GM10266 (cell line): ENCODE results near the gene EXOC1L.

Experiments used
- DNase-seq: peaks from one replicate; pipeline ENCODE4 v3.0.0; 2012; ENCODE audit errors: extremely low spot score
- TF ChIP-seq, protein P1 (sequence below): IDR thresholded peaks from 2 replicates; pipeline ENCODE4 v1.5.1; 2012; ENCODE audit warnings: mild to moderate bottlenecking, low read depth; ENCODE audit not compliant: control insufficient read depth, insufficient read depth; ENCODE audit errors: missing control alignments

The EXOC1L gene

DNA sequence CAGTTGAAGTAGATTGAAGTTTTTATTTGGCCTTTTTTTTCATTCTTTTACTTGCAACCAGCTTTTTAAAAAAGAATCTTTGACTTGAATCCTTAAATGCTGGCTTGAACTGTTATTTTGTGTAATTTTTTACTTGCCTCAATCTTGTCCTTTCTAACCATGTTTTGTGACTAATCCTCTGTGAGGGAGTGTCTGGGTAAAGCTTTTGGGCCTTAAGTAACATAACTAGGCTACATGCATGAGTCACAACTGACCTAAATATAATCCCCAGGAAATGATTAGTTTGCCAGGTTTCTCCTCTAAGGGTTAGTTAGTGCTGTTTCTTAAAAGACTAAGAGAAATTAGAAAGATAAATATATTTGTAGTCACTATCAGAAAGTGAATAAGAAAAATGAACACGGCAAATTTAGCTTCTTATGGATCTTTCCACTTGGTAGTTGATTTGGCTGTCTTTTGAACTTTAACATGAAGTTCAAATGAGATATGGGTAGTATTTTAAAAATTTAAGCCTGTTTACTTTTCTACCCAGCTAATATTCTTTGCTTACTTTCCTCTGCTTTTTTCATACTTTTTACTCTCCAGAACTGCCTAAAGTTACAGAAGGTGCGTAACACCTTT lies 46.8 kb downstream of the EXOC1L start:
- DNase-seq: peak; percentile 18
- TF ChIP-seq, protein P1, sequence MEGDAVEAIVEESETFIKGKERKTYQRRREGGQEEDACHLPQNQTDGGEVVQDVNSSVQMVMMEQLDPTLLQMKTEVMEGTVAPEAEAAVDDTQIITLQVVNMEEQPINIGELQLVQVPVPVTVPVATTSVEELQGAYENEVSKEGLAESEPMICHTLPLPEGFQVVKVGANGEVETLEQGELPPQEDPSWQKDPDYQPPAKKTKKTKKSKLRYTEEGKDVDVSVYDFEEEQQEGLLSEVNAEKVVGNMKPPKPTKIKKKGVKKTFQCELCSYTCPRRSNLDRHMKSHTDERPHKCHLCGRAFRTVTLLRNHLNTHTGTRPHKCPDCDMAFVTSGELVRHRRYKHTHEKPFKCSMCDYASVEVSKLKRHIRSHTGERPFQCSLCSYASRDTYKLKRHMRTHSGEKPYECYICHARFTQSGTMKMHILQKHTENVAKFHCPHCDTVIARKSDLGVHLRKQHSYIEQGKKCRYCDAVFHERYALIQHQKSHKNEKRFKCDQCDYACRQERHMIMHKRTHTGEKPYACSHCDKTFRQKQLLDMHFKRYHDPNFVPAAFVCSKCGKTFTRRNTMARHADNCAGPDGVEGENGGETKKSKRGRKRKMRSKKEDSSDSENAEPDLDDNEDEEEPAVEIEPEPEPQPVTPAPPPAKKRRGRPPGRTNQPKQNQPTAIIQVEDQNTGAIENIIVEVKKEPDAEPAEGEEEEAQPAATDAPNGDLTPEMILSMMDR: no peak

DNA sequence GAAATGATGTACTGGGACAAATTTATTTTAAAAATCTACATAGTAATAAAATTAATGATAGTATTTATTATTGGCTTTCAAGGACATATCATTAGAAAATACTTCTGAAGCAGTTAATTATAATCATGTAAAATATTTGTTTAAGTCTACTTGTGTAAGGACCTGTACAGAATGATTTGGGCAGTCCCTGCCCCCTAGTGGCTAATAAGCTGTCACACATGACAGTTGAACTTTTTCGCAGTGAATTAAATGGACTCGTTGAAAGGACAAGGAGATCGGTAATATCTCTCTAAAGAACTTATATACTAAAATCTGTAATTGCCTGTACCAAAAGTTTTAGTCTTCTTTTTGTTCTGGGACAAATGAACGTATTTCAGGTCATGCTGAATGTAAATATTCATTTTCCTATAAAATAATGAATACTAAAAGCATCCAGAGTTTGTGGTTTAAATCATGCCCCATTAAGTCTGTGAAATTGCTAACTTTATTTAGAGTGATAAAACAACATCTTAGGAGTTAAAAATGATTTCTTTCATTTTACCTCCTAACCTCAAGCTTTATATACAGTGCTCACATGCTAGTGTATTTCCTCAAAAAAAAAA lies 47.5 kb downstream of the EXOC1L start:
- peak; percentile 23 for DNase-seq
- TF ChIP-seq, protein P1: peak; percentile 87

DNA sequence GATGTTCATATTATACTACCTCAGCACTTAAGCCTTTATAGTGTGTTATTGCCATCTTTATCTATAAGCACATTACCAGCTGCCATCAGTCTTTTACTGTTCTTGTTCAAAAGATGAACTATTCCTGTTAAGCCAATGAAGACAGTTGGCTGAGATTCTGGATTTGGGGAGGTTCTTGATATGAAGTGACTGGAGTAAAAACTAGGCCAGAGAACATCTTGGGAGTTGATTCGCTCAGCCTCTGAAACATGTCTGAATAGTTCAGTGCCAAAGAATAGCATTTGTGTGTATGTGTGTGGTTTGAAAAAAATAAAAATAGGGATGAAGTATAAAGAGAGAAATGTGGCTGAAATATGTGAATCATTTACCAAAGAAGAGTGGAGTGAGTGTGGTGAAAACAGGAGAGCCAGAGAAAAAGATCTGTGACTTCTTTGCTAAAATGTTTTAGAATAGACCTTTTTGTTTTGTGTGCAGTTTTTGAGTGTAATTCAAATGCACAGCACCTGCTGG lies 49.0 kb downstream of the EXOC1L start:
- TF ChIP-seq, protein P1: no peak
- DNase-seq: no peak

DNA sequence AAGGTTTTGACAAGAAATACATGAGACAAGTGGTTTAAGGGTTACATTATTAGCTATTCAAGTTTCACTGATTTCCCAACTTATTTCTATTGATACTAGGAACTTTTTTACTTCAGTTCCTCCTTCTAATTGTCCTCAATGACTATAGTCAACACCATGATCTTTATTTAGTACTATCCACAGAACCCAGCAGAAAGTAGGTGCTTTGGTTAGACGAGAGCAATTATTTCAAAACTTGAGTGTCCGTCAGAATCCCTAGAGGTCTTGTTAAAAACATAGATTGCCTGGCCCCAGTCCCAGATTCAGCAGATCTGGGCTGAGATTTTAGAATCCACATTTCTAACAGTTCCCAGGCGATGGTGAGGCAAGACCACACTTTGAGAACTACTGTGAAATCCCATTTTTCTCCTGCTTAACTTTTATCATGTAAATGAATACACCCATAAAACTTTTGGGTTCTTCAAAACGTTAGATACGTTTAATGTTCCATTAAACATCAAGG lies 51.8 kb downstream of the EXOC1L start:
- no peak for DNase-seq
- TF ChIP-seq, protein P1: no peak

GRCh38 chr4:55874831-55875230 lies 55.2 kb downstream of the EXOC1L start:
- TF ChIP-seq, protein P1: no peak
- no peak for DNase-seq

DNA sequence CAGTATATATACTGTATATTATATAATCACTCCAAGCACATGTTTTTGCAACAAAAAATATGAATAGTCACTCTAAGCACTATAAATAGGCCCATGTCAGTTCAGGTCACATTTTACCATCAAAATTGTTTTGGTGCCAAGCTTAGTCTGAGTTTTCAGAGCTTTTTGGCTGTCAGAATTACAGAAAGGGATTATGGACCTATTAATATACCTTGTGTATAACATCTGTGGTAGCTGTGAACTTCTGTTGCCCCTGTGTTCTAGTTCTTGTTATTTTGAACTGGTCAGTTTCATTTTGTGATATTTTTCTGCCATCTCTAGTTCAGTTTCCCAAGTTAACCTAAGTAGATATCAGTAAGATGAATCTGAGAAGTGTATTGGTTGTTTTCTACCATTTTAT lies 56.8 kb downstream of the EXOC1L start:
- TF ChIP-seq, protein P1: no peak

GRCh38 chr4:55879224-55879623 lies 59.6 kb downstream of the EXOC1L start:
- no peak for DNase-seq
- TF ChIP-seq, protein P1: no peak

More for the DNA sequence above, 56.8 kb downstream of the EXOC1L start:
- DNase-seq: no peak
